GM19043 (cell line): Measurements from ENCODE around the gene ACAP2.
A peak's percentile ranks its signal among the peaks of the same experiment; 100 is the strongest.
"Not testable (repeated sequence)": the region's sequence is repeated elsewhere in the genome, so short reads cannot be mapped to it uniquely, and the experiment has no call there.

Experiments
- ATAC-seq: cut with Tn5 transposase; IDR thresholded peaks from one replicate; pipeline ENCODE4 v1.9.1; 2021; ENCODE audit warnings: low read depth; ENCODE audit not compliant: unreplicated experiment

The ACAP2 gene

GRCh38 chr3:195306369-195306768, 136.5 kb downstream of the ACAP2 start:
- ATAC-seq = no peak

DNA sequence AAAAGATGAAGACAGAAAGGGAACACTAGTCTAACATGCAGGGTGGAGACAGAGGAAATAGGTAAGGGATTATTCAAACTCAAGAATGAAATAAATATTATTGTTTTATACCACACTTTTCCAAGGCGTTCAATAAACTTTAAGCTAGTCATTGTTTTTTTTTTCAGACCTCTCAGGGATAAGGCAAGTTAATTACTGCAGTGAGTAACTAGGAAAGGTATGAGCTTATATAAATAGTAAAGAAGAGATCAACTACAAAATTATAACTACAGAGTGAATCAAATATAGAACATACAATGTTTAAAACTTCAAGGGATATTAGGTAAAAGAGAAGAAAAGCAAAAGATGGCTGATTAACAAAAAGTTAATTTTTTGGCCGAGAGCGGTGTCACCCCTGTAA, 140.4 kb downstream of the ACAP2 start:
- no peak for ATAC-seq

- ATAC-seq = peak; percentile 89
These were observed 145.4 kb downstream of the ACAP2 start for GRCh38 chr3:195297446-195297845.

DNA sequence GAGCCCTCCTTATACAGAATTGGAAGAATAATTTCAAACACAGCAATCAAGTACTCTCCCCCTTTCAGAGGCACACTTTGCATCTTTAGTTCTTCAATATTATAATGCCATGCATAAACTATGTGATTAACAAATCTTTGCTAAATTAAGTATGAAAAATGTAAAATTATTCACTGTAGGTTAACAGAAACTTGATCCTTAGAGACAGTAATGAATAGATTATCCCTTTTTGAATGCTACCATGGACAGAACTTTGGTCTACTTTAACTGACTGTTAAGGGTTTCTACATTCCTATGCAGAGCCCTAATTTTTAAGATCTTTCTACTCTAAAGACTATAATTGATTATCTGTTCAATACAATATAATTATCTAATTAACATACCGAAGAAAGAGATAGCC, 146.2 kb downstream of the ACAP2 start:
- no peak for ATAC-seq

GRCh38 chr3:195291121-195291520, 151.7 kb downstream of the ACAP2 start:
- ATAC-seq = no peak

GRCh38 chr3:195290643-195291042, 152.2 kb downstream of the ACAP2 start:
- not testable (repeated sequence) for ATAC-seq

DNA sequence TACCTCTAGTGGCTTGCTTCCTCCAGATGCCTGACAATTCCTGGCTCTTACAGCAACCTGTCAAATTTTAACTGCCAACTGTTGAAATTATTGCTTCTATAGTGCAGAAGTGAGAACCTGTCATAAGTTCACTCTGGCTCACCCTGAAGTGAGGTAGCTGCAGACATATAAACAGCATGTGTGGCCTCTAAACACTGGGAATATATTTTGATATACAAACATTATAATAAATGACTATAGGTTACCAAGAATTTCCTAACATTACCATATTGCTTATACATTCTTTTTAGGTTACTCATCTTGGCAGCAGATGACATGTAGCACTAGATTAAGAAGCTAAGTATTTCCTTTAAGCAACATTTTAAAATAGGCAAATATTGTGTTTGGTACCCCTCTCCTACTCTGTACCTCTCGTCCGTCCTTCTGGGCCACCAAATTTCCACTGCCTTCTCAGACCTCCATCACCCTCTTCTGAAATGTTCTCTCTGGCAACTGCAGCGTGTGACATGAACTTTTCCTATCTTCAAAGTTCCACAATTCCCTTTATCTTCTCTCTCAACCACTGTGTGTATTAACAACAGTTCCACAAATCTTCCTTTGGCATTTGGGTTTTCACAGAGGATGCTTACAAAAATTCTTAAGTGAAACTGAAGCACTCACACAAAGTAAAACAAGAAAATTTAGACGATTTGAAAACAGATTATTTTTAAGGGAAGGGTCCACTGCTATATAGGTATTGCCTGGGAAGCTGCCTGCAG, 156.5 kb downstream of the ACAP2 start:
- ATAC-seq = no peak

GRCh38 chr3:195285372-195285771, 157.4 kb downstream of the ACAP2 start:
- no peak for ATAC-seq

GRCh38 chr3:195284842-195285241, 158.0 kb downstream of the ACAP2 start:
- no peak for ATAC-seq

DNA sequence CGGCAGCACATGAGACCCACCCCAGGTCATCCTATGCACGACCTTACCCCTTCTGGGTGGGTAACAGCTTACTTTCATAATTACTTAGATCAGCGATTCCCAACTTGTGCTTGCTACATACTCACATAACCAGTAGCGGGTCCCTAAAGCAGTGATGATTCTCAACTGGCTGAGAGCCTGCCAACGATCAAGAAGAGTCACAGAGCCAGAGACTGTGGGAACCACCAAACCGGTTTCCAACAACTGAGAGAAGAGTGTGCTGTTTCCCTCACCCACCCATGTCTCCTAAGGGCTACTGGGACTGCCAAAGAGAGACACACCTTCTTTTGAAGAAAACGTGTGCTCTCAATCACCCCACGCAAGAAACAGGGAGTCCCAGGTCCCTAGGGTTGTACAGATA, 159.9 kb downstream of the ACAP2 start:
- ATAC-seq = no peak

DNA sequence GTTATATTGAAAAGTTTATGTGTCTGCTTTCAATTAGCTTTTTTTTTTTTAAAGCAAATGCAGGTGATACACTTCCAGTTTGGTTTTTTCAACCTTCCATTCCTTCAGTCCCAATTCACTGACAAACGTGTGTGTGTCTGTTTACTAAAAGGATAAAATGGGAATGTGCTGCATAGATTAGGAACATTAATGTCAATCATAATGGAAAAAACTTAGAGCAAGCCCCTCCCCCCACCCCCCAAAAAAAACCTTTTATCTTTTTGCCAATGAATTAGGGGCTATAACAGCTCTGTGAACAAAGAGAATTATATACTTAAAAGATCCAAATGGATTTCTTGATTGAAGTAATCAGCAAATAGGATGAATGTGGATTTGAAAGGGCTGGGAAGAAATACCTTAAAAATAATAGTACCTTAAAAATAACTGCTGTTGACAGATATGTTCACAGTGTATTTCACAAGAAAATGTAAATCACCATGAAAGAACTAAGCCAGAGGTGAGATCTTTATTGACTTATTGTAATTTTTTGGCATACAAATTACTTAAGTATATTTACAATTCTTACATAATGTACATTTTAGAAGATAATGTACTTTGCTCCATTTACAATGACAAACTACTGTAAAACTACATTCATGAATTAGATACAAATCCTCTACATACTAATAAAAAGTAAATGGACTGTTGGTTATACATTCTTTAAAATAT, 168.4 kb downstream of the ACAP2 start:
- ATAC-seq = no peak

DNA sequence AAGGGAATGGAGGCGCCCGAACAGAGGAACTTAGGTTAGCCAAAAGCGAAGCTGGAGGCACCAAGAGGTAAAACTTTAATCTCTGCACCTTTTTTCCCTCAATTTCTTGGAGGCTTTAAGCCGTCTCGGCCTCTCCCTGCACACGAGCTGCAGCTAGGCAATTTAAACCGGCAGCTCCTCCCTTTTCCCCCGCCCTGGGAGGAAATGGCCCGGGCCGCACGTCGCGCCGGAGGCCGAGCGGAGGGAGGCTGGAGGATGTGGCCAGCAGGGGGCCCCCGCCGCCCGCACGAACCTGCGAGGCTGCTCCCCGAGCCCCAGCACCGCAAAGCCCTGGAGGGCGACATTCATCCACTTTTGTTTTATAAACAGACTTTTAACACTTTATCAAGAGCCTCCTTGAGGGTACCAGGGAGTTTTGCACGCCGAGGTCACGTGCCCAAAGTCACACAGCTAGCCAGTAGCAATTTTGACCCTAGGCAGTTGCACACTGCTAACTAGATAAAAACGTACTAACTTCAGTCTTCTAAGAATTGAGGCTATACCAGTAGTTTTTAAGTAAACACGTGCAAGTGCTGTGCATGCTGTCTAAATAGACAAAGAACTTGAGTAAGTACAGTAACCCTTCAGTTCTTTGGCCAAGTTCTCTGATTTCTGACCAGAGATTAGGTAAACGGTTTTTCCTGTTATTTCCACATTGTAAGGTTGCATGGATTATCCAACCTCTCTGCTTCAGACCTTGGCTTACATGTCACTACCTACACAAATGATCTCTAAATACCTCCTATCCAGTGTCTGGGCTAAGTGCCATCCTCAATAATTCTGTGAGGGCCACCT, 171.2 kb downstream of the ACAP2 start:
- peak; percentile 66 for ATAC-seq

- peak; percentile 74 for ATAC-seq
These were observed 171.9 kb downstream of the ACAP2 start, which contains the start of gene XXYLT1 for GRCh38 chr3:195270817-195271409. TSS of gene XXYLT1 (minus strand) at chr3:195271159. CDS start at chr3:195271058, 101 bp downstream.

GRCh38 chr3:195270079-195270816, 172.6 kb downstream of the ACAP2 start:
- peak; percentile 17 for ATAC-seq

- no peak for ATAC-seq
These were observed 173.3 kb downstream of the ACAP2 start for GRCh38 chr3:195269375-195270078.

GRCh38 chr3:195268576-195269309, 174.1 kb downstream of the ACAP2 start:
- ATAC-seq = no peak

GRCh38 chr3:195267096-195267495, 175.7 kb downstream of the ACAP2 start:
- ATAC-seq = no peak

DNA sequence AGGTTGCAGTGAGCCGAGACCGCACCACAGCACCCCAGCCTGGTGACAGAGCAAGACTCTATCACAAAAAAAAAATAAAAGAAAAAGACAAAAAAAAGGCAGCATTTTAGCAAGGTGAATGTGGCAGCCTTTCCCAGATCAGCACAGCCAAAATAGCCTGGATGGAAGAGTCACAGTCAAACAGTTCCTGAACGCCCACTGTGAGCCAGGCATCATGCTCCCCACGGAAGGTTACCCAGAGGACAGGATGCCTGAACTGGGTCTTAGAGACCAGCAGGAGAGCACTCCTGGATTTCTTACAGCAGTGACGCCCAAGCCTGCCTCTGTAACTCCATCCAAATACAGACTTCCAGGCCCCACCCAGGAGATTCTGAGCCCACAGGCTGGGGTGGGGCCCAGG, 176.4 kb downstream of the ACAP2 start:
- ATAC-seq = no peak
